HG03139 (cell line): ENCODE measurements around the gene ZNF576.
"Not testable (repeated sequence)": the region's sequence is repeated elsewhere in the genome, so short reads cannot be mapped to it uniquely, and the experiment has no call there.

Experiments used
- ATAC-seq: cut with Tn5 transposase; IDR thresholded peaks from one replicate; pipeline ENCODE4 v1.9.1; 2021; ENCODE audit not compliant: unreplicated experiment

ZNF576 gene, protein sequence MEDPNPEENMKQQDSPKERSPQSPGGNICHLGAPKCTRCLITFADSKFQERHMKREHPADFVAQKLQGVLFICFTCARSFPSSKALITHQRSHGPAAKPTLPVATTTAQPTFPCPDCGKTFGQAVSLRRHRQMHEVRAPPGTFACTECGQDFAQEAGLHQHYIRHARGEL

GRCh38 chr19:43595999-43596841, at the start of gene ZNF576, which contains the start of gene IRGQ:
Gene ZNF576, plus strand, starts transcription at chr19:43596595. Its CDS starts 514 bp downstream, at chr19:43597109.
Gene IRGQ, minus strand, starts transcription at chr19:43596134. Its CDS starts 796 bp downstream, at chr19:43595338.
- peak; percentile 78 for ATAC-seq

GRCh38 chr19:43547926-43548325, 48.5 kb upstream of the ZNF576 start:
- ATAC-seq, result not testable (repeated sequence)

DNA sequence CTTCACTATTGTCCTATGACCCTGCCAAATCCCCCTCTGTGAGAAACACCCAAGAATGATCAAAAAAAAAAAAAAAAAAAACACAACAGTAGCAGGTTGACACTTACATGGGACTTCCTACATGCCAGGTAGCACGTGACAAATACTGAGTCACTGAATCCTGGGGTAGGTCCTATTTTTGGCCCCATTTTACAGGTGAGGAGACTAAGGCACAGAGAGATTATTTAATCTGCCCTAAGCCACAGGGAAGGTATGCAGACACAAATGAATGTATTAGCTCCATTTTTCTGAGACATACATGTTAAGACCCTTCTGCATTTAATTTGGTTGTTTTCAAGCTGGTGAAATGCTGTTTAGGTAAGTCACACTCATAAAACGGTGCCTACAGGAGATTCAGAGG, 47.7 kb upstream of the ZNF576 start:
- no peak for ATAC-seq

GRCh38 chr19:43551399-43552197, 44.8 kb upstream of the ZNF576 start:
- ATAC-seq, result no peak

DNA sequence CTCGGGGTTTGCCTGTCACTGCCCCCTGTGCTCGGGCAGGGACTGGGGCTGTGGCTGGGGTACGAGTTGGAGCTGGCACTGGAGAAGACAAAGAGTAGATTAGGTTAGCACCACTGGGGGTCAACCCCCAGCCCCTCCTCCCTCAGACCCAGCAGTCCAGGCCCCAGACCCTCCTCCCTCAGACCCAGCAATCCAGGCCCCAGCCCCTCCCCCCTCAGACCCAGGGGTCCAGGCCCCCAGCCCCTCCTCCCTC, 44.3 kb upstream of the ZNF576 start:
- no peak for ATAC-seq

GRCh38 chr19:43552616-43553015, 43.8 kb upstream of the ZNF576 start:
- no peak for ATAC-seq

DNA sequence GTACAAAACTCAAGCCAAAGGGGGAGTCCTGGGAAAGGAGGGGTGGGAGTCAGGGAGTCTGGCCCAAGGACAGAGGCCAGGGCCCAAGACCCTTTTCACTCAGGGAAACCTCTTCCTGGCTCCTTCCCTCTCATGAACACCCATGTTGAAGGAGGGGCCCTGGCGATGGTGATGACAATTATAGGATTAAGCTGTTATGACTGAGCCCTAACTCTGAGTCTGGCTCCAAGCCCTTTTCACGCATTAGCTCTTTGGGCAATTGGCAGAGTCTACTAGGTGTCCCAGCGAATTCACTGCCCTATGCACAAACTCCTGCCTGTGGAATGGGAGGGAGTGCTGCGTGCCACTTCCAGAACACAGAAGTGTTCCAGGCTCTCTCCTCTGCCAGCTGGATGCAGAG, 42.7 kb upstream of the ZNF576 start:
- no peak for ATAC-seq

DNA sequence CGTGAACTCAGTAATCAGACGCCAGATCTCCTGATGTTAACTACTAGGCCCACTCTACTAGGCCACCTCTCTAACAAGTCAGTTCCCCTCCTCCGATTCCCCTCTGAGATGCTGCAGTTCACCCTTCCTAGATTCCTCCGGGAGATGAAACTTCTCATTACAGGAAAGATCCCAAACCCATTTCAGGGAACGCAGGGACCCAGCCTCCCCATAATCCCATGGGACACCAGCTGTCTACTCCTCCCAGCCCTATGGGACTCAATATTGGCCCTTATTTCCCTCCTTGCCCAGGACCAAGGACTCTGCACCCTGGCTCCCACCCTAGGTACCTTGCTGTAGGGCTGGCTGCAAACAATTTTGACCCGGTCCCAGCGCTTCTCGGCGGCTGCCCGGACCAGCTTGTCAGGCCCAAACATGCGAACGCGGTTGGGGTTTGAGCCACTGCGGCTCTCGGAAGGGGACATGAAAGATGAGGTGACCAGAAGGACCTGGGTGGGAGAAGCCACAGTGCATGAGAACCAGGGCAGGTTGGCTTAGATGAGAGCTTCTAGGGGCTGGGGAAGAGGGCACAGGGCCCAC, 42.0 kb upstream of the ZNF576 start:
- no peak for ATAC-seq

- no peak for ATAC-seq
Observed at GRCh38 chr19:43555185-43555770, 41.1 kb upstream of the ZNF576 start.

GRCh38 chr19:43560687-43561086, 35.7 kb upstream of the ZNF576 start:
- no peak for ATAC-seq

GRCh38 chr19:43561139-43561970, 35.0 kb upstream of the ZNF576 start:
- no peak for ATAC-seq

DNA sequence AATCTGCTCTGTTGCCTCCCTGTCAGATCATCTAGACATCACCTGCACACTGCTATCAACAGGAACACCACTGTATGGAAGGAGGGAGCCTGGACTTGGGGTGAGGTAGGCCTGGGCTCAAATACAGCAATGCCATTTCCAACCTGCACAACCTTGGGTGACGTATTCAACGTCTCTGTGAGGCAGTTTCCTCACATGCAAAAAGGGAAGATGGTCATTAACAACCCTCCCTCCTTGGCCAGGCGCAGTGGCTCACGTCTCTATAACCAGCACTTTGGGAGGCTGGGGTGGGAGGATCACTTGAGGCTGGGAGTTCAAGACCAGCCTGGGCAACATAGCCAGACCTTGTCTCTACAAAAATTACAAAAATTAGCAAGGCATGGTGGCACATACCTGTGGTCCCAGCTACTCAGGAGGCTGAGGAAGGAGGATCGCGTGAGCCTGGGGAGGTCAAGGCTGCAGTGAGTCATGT, 34.1 kb upstream of the ZNF576 start:
- ATAC-seq, result no peak

GRCh38 chr19:43562698-43563241, 33.6 kb upstream of the ZNF576 start:
- ATAC-seq, result peak; percentile 62

GRCh38 chr19:43563816-43564457, 32.5 kb upstream of the ZNF576 start:
- no peak for ATAC-seq

- no peak for ATAC-seq
Observed at GRCh38 chr19:43564800-43565199, 31.6 kb upstream of the ZNF576 start.

GRCh38 chr19:43569657-43570056, 26.7 kb upstream of the ZNF576 start:
- no peak for ATAC-seq

- no peak for ATAC-seq
Observed at GRCh38 chr19:43570174-43570791, 26.1 kb upstream of the ZNF576 start.

DNA sequence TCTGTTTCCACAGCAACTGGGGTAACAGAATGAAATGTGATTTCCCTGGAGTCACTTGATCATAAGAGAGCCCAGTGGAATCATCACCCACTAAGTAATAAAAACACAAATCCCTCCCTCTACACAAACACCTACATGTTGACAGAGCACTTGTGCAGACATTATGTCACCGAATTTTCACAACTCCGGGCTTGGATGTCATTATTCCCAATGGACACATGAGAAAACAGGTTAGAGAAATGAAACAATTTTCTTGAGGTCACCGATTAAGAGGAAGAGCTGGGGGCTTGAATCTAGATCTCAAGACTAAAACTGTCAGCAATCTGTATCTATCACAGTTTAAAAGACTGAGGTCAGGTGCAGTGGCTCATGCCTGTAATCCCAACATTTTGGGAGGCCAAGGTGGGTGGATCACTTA, 24.2 kb upstream of the ZNF576 start:
- ATAC-seq, result no peak
